Right ventricle myocardium inferior (tissue), 1 donor: ENCODE measurements around the gene ABHD17B. TPM values are rescaled to one million over a fixed set of nuclear protein-coding genes. Genes with fewer than 3 reads are reported as not detected.
"Not testable (repeated sequence)": the region's sequence is repeated elsewhere in the genome, so short reads cannot be mapped to it uniquely, and the experiment has no call there.

Experiments
- ATAC-seq: fragments of 200-7000 bp; cut with Tn5 transposase; one replicate; pipeline ENCODE4 v1.9.1; 2020; ENCODE audit warnings: mild to moderate bottlenecking, moderate library complexity
- DNase-seq: peaks from one replicate; pipeline ENCODE4 v3.0.0; 2021; ENCODE audit errors: missing footprints
- intact Hi-C: fragments of 100-400 bp; cut with DNase I; formaldehyde crosslinking; loops from one replicate; pipeline ENCODE4 v1.11.0; 2022
- long read RNA-seq: library from polyadenylated mRNA; unstranded; transcript quantifications from one replicate; pipeline ENCODE4 v2.0.0, GENCODE V29; 2021
- total RNA-seq: library from RNA; stranded (reverse); fragmentation: NEBNext Ultra II Directional; extraction: Animal tissue kit (Norgen Biotek cat#: 25700); gene quantifications from one replicate; pipeline ENCODE4 v1.2.1, GENCODE V29; 2021
- donor health status: DM: no; HTN: yes; CAD: no; lungs with severe emphysema.

The ABHD17B gene
- 10.5 TPM for total RNA-seq
- long read RNA-seq, transcript ABHD17B-201 (4 exons, 2,614 nt), result major isoform, 8 of 8 reads
- long read RNA-seq, partial matches to known transcripts, result 0 of 8 reads
- long read RNA-seq, other reads (novel, unspliced or antisense), result 0 of 8 reads

DNA sequence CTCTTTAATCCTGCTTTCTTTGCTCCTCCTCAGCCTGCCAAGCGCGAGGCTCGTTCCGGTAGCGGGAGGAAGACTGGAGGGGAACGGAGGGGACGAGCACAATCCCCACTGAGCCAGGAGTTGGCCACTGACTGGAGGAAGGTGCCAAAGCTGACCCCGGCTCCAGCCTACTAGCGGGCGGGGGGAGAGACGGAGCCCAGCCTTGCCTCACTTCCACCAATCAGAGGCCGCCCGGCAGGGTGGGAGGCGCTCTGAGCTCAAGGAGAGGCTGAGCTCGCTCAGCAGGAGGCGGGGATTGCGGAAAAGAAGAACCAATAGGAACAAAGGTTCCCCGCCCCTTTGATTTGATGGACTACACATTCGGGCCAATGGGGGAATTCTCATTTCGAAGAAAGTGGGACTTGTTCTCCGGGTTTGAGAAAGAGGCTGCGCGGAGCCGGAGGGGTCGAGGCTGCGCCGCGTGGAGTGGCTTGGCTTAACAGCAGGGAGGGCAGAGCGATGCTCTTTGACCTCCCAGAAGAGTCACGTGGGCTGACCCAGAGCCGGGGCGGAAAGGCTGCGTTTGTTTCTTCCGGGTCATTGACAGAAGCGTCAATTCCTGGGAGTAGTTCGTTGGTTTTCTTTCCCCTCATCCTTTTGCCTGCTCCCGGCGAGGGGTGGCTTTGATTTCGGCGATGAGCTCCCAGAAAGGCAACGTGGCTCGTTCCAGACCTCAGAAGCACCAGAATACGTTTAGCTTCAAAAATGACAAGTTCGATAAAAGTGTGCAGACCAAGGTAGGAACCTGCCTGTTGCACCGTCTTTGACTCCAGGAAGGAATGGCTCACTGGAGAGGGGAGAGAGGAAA lies at the start of gene ABHD17B, which contains the start of gene C9orf85:
Gene ABHD17B, minus strand, starts transcription at position 133 of the 847 bp plus-strand sequence. CDS start 36,113 bp downstream, outside the sequence.
Gene C9orf85, plus strand, starts transcription at position 579 of the 847 bp plus-strand sequence. Its CDS starts 96 bp downstream, at position 675.
- peak; percentile 99 for ATAC-seq
- intact Hi-C loops, result loop anchor here (1.0 to 10.0 kb wide), 4 partner anchors 71 to 1534 kb away; no protein-coding TSS in a partner anchor

DNA sequence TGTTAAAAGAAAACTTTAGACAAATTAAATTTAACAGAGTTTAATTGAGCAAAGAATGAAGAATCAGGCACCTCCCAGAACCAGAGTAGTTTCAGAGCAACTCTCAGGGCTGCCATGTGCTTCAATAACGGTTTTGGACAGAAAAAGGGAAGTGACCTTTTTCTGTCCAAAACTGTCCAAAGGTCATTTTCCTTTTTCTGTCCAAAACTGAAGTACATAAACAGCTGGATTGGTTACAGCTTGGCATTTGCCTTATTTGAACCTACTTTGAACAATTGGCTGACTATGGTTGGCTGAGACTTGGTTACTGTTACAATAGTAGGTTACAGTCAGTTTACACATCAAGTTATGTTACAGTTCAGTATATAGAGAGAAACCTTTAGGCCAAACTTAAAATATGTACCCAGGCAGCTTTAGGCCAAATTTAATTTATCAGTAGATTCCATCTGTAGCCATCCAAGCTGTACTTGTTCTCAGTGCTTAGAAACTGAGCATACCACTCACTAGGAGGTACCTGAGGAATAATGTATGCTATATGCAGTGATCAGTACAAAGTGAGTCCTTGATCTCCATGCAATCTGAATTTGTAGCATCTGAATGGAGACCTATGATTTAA lies 44.4 kb upstream of the ABHD17B start:
- DNase-seq (no peak), ATAC-seq (no peak)
- intact Hi-C loops, result no loop called here

More for the DNA sequence above, at the start of gene ABHD17B, which contains the start of gene C9orf85:
- DNase-seq, result peak; percentile 100

- ATAC-seq, DNase-seq, intact Hi-C loops: not testable (repeated sequence)
Measured at GRCh38 chr9:71954652-71955051, 43.7 kb upstream of the ABHD17B start.

DNA sequence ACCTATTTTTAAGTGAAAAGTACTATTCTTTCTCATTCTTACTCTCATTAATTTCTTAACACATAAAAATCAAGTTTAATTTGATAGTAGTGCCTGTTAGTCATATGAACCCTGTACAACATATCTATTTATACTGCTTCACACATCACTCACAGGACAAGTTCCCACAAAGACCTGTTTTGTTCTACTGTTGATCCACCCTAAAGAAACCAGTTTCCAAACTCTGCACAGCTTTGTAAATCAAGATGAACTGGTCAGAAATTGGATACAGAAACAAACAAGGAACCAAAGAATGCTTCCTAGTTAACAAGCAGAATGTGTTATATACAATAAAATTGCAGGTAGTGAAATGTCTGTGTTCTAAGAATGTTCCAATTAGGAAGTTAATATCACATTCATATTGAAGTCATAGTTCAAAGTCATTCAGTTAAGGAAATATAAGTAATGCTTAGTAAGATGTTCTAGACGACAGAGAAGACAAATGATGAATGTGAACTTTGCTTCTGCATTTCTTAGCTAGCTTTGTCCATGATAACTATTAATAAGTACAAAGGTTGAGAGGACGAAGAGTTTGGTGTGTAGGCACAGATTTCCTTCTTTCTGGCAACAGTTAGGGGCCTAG lies 33.9 kb upstream of the ABHD17B start:
- ATAC-seq, result no peak
- intact Hi-C loops, result no loop called here
- no peak for DNase-seq

DNA sequence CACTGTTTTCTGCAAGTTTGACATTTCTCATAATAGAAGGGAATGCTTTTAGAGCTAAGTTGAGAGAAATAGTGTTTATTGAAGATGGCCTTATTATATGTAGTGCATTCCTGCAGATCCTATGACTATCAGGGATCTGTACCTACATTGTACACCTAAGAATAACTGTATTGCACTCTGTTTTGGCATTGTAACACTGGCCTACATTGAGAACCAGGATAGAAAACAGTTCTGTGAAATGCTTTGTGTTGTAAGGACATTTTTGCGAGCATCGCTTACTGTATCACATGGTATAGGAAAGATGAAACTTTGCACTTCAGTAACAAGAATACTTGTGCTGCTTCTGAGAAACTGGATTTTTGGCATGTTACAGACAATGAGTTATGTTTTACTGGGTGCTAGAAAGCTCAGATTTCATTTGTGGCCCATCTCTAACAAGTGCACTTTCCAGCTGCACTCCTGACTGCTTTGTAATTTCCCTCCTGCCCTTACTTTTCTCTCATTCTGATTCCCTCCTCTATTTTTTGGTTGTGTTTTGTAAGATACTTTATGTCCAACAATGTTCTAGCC lies 31.1 kb upstream of the ABHD17B start:
- no peak for ATAC-seq
- intact Hi-C loops, result no loop called here
- no peak for DNase-seq

- ATAC-seq (no peak), DNase-seq (no peak)
- intact Hi-C loops, result no loop called here
Measured at GRCh38 chr9:71941060-71941568, 30.1 kb upstream of the ABHD17B start.

DNA sequence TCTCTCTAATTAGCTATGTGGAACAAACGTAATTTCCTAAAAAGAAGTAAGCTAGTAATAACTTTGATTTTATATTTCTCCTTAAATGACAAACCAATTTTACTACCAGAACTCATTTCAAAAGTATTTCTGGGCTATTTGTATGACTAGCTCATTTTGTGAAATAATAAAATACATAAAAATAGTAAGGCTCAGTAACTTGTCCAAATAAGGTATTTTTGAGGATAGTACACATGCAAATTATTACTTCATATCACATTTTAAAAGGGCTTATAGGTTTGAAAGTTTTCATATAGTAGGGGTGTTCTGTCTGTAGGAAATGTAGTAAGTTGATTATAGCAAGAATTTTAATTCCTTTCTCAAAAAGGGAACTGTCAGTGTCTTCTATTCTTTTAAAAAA lies 26.9 kb upstream of the ABHD17B start:
- no peak for ATAC-seq
- no peak for DNase-seq
- intact Hi-C loops, result no loop called here

DNA sequence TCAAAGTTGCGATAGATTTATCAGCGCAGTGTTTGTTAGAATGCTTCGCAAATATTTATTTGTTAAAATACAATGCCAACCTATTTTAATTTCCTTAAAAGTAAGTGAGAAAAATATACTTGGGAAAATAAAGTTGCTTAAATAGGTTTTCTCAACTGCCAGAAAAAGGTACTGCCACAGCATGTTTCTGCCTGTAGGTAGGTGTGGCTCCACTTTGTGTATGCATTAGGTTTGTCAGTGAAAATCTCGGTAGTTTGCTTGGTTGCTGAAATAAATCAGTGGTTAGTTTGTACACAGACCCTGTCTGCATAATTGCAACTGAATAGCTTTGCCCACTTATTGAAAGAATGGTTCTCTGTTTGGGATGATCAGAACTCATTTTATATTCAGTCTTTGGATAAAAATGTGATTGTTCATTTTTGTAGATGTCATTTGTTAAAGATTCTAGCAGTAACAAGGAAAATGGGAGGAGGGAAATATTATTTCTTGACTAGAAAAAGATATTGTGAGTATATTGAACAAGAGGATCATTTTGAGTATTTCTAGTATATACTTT lies 26.2 kb upstream of the ABHD17B start:
- intact Hi-C loops, result no loop called here
- DNase-seq (no peak), ATAC-seq (no peak)

DNA sequence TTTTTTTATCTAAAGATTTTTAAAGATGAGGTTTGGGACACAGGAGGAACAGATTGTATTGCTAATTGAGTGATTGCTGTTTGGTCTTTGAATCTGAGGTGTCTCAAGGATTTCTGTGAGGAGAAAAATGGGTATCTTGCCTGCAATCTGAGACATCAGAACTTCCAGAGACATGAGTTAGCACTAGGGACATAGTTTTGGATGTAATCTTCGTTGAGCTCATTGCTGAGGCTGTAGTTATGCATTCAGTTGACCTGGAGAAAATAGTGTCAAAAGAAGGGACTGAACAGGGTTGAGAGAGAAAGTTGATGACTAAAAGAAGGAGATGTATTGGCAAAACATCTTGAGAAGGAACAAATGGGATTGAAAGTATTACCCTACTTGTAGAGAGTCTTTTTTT lies 25.1 kb upstream of the ABHD17B start:
- DNase-seq (no peak), ATAC-seq (no peak)
- intact Hi-C loops, result no loop called here

DNA sequence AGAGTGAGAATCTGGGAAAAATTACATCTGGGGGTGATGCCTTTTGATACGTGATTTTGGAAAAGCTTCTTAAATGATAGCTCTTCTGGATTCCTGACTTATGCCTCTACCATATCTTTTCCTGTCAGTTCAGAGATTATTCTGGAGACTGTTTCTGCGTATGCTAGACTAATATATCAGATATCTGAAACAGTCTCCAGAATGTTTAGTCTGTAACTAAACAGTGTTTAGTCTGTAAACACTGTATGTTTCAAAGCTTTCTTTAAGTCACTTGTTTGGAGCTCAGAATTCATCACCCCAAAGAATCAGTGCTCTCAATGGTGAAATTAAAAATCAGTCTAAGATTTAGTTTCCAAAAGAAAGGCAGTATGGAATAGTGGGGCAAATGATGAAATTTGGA lies 20.2 kb upstream of the ABHD17B start:
- intact Hi-C loops, result no loop called here
- DNase-seq, result no peak
- no peak for ATAC-seq

GRCh38 chr9:71929791-71930440 lies 18.9 kb upstream of the ABHD17B start:
- intact Hi-C loops, result no loop called here
- DNase-seq (no peak), ATAC-seq (no peak)

- intact Hi-C loops, result no loop called here
- ATAC-seq (no peak), DNase-seq (no peak)
Measured at GRCh38 chr9:71929223-71929622, 18.2 kb upstream of the ABHD17B start.

GRCh38 chr9:71928806-71929205 lies 17.8 kb upstream of the ABHD17B start:
- ATAC-seq (no peak), DNase-seq (no peak)
- intact Hi-C loops, result no loop called here

DNA sequence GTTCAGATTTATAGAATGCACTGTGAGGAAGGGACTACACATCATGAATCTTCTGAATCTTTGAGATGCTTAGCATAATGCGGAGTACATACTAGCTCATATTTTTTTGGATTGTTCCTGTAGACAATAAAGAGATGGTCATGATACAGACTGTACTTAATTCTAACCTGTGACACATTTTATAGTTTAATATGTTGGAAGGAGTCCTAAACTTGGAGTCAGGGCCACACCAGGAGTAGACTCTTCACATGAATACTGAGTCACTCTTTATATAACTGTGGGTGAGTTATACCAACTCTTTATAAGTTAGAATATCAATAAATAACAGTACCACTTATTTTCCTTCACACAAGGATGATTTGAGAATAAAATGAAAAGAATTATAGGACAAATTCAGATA lies 17.4 kb upstream of the ABHD17B start:
- intact Hi-C loops, result no loop called here
- ATAC-seq (no peak), DNase-seq (no peak)

- no peak for DNase-seq
- no peak for ATAC-seq
- intact Hi-C loops, result no loop called here
Measured at GRCh38 chr9:71925834-71926233, 14.8 kb upstream of the ABHD17B start.

DNA sequence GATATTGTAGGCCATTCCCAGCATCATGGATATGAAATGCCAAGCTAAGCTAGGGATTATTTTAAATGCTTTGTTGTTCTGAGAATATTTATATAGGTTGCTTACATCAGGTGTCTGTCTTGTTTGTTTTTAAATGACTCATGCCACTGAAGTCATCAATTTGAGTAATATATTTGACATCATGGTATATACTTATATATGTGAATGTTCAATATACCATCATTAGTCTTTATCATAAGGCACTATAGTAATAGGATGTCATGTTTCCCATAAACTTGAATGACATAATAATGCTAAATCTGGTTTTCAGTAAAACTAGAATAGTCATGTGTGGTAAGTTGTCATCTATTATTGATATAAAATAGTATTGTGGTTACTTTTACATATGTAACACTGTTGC lies 13.6 kb upstream of the ABHD17B start:
- ATAC-seq (no peak), DNase-seq (no peak)
- intact Hi-C loops, result no loop called here

GRCh38 chr9:71921190-71921814 lies 10.3 kb upstream of the ABHD17B start:
- DNase-seq, result no peak
- intact Hi-C loops, result no loop called here
- no peak for ATAC-seq
